Activated CD4-positive, alpha-beta T cell treated with anti-CD3 and anti-CD28 coated beads, Interleukin-2, amount 10 ng/mL, durations not matched to agents 24 days and 14 days (primary cell): ENCODE results near the gene STK11. TPM values are rescaled to one million over a fixed set of nuclear protein-coding genes. Genes with fewer than 3 reads are reported as not detected.

ENCODE experiments used
- DNase-seq: peaks from one replicate; pipeline ENCODE4 v3.0.0; 2022
- H3K27ac Mint-ChIP-seq: one replicate; pipeline ENCODE4 v1.8.0; 2022; ENCODE audit warnings: mild to moderate bottlenecking, mixed read lengths
- H3K27me3 Mint-ChIP-seq: one replicate; pipeline ENCODE4 v1.8.0; 2022; ENCODE audit warnings: mixed read lengths
- H3K36me3 Mint-ChIP-seq: one replicate; pipeline ENCODE4 v1.8.0; 2022; ENCODE audit warnings: low read depth, mild to moderate bottlenecking, mixed read lengths
- H3K4me1 Mint-ChIP-seq: one replicate; pipeline ENCODE4 v1.8.0; 2021; ENCODE audit warnings: mixed read lengths
- H3K4me3 Mint-ChIP-seq: one replicate; pipeline ENCODE4 v1.8.0; 2022; ENCODE audit warnings: mild to moderate bottlenecking, moderate library complexity, mixed read lengths
- H3K9me3 Mint-ChIP-seq: one replicate; pipeline ENCODE4 v1.8.0; 2021; ENCODE audit warnings: mixed read lengths
- intact Hi-C: fragments of 100-400 bp; cut with micrococcal nuclease; formaldehyde crosslinking; loops from one replicate; pipeline ENCODE4 v1.15.1; 2023
- total RNA-seq: library from RNA; stranded (reverse); gene quantifications from 2 replicates; pipeline ENCODE4 v1.2.3, GENCODE V29; 2022

The STK11 gene
- total RNA-seq, 1 donor from 2014 or later, result 70.9 TPM

GRCh38 chr19:1256646-1257474, 51.3 kb downstream of the STK11 start:
- Mint-ChIP-seq H3K4me3 (peak overlapping the region; percentile 91), H3K4me1 (peaks cover 40% of the 10 kb centered on the region), H3K27ac (peak overlapping the region; percentile 73), H3K27me3 (no peaks in the 10 kb centered on the region), H3K36me3 (peaks cover 46% of the 10 kb centered on the region), H3K9me3 (no peaks in the 10 kb centered on the region)
- intact Hi-C loops, result no loop called here
- no peak for DNase-seq

- peaks cover 42% of the 10 kb centered on the region for H3K4me1 Mint-ChIP-seq
- intact Hi-C loops, result no loop called here
- no peak for DNase-seq
- peak overlapping the region; percentile 73 for H3K27ac Mint-ChIP-seq
- H3K9me3 Mint-ChIP-seq, result no peaks in the 10 kb centered on the region
- H3K4me3 Mint-ChIP-seq, result peak overlapping the region; percentile 91
- H3K27me3 Mint-ChIP-seq, result no peaks in the 10 kb centered on the region
- peaks cover 40% of the 10 kb centered on the region for H3K36me3 Mint-ChIP-seq
Observed at GRCh38 chr19:1257475-1258162, 52.0 kb downstream of the STK11 start.

GRCh38 chr19:1258163-1258492, 52.5 kb downstream of the STK11 start:
- peak overlapping the region; percentile 73 for H3K27ac Mint-ChIP-seq
- H3K4me3 Mint-ChIP-seq, result peak overlapping the region; percentile 91
- H3K9me3 Mint-ChIP-seq, result no peaks in the 10 kb centered on the region
- H3K36me3 Mint-ChIP-seq, result peaks cover 40% of the 10 kb centered on the region
- no peaks in the 10 kb centered on the region for H3K27me3 Mint-ChIP-seq
- intact Hi-C loops, result no loop called here
- no peak for DNase-seq
- peaks cover 43% of the 10 kb centered on the region for H3K4me1 Mint-ChIP-seq

- no peak for DNase-seq
- intact Hi-C loops, result loop anchor here (1.0 kb wide), 1 partner anchor 9 kb away; no protein-coding TSS in a partner anchor
- H3K27me3 Mint-ChIP-seq, result no peaks in the 10 kb centered on the region
- H3K9me3 Mint-ChIP-seq, result no peaks in the 10 kb centered on the region
- H3K4me3 Mint-ChIP-seq, result peak overlapping the region; percentile 91
- H3K36me3 Mint-ChIP-seq, result peaks cover 35% of the 10 kb centered on the region
- peaks cover 42% of the 10 kb centered on the region for H3K4me1 Mint-ChIP-seq
- peak overlapping the region; percentile 95 for H3K27ac Mint-ChIP-seq
Observed at GRCh38 chr19:1258707-1259205, 53.2 kb downstream of the STK11 start.

GRCh38 chr19:1259206-1259875, 53.8 kb downstream of the STK11 start:
- H3K27me3 Mint-ChIP-seq, result no peaks in the 10 kb centered on the region
- peaks cover 42% of the 10 kb centered on the region for H3K4me1 Mint-ChIP-seq
- peak overlapping the region; percentile 95 for H3K27ac Mint-ChIP-seq
- DNase-seq, result peak; percentile 94
- H3K9me3 Mint-ChIP-seq, result no peaks in the 10 kb centered on the region
- H3K4me3 Mint-ChIP-seq, result peak overlapping the region; percentile 91
- intact Hi-C loops, result loop anchor here (1.0 kb wide), 1 partner anchor 10 kb away; no protein-coding TSS in a partner anchor
- H3K36me3 Mint-ChIP-seq, result peaks cover 34% of the 10 kb centered on the region

- H3K36me3 Mint-ChIP-seq, result peaks cover 26% of the 10 kb centered on the region
- peak; percentile 86 for DNase-seq
- H3K27me3 Mint-ChIP-seq, result no peaks in the 10 kb centered on the region
- peak overlapping the region; percentile 95 for H3K27ac Mint-ChIP-seq
- intact Hi-C loops, result loop anchor here (1.0 kb wide), 2 partner anchors 9 to 11 kb away; partner anchors contain the start of gene CIRBP
- peaks cover 38% of the 10 kb centered on the region for H3K4me1 Mint-ChIP-seq
- no peaks in the 10 kb centered on the region for H3K9me3 Mint-ChIP-seq
- peak overlapping the region; percentile 91 for H3K4me3 Mint-ChIP-seq
Observed at GRCh38 chr19:1259876-1260748, 54.5 kb downstream of the STK11 start.

- Mint-ChIP-seq H3K4me1 (peaks cover 43% of the 10 kb centered on the region), H3K9me3 (no peaks in the 10 kb centered on the region), H3K27me3 (no peaks in the 10 kb centered on the region), H3K4me3 (peak overlapping the region; percentile 91), H3K27ac (peak overlapping the region; percentile 92), H3K36me3 (peaks cover 20% of the 10 kb centered on the region)
- peak; percentile 99 for DNase-seq
- intact Hi-C loops, result loop anchor here (1.0 kb wide), 1 partner anchor 8 kb away; the partner anchor contains the start of gene CIRBP
Observed at GRCh38 chr19:1260749-1261537, 55.4 kb downstream of the STK11 start.

GRCh38 chr19:1261538-1261797, 55.9 kb downstream of the STK11 start:
- no peak for DNase-seq
- Mint-ChIP-seq H3K27ac (peak overlapping the region; percentile 92), H3K36me3 (peaks cover 16% of the 10 kb centered on the region), H3K4me3 (peak overlapping the region; percentile 91), H3K27me3 (no peaks in the 10 kb centered on the region), H3K9me3 (no peaks in the 10 kb centered on the region), H3K4me1 (peaks cover 43% of the 10 kb centered on the region)
- intact Hi-C loops, result no loop called here

GRCh38 chr19:1261798-1262622, 56.4 kb downstream of the STK11 start:
- intact Hi-C loops, result no loop called here

GRCh38 chr19:1262623-1263123, 57.1 kb downstream of the STK11 start:
- DNase-seq, result no peak
- Mint-ChIP-seq H3K27me3 (no peaks in the 10 kb centered on the region), H3K27ac (peak overlapping the region; percentile 37), H3K9me3 (no peaks in the 10 kb centered on the region), H3K36me3 (peaks cover 11% of the 10 kb centered on the region), H3K4me1 (peaks cover 43% of the 10 kb centered on the region), H3K4me3 (peak overlapping the region; percentile 46)
- intact Hi-C loops, result no loop called here

More at GRCh38 chr19:1261798-1262622, 56.4 kb downstream of the STK11 start:
- Mint-ChIP-seq H3K4me1 (peaks cover 43% of the 10 kb centered on the region), H3K4me3 (peak overlapping the region; percentile 91), H3K9me3 (no peaks in the 10 kb centered on the region), H3K27me3 (no peaks in the 10 kb centered on the region), H3K27ac (peak overlapping the region; percentile 92), H3K36me3 (peaks cover 15% of the 10 kb centered on the region)
- peak; percentile 78 for DNase-seq

GRCh38 chr19:1263188-1263587, 57.6 kb downstream of the STK11 start:
- no peak for DNase-seq
- intact Hi-C loops, result no loop called here
- Mint-ChIP-seq H3K4me1 (peaks cover 44% of the 10 kb centered on the region), H3K9me3 (no peaks in the 10 kb centered on the region), H3K4me3 (peak overlapping the region; percentile 46), H3K27me3 (no peaks in the 10 kb centered on the region), H3K27ac (peak overlapping the region; percentile 58), H3K36me3 (peaks cover 7% of the 10 kb centered on the region)
